HG03060 (cell line): ENCODE data around the gene DRGX.

ENCODE experiments used
- ATAC-seq: cut with Tn5 transposase; IDR thresholded peaks from one replicate; pipeline ENCODE4 v1.9.1; 2021; ENCODE audit warnings: low read depth, moderate number of reproducible peaks; ENCODE audit not compliant: unreplicated experiment

The DRGX gene

GRCh38 chr10:49408519-49409306 lies 12.8 kb upstream of the DRGX start:
- no peak for ATAC-seq

GRCh38 chr10:49407552-49408137 lies 11.8 kb upstream of the DRGX start:
- no peak for ATAC-seq

GRCh38 chr10:49407151-49407550 lies 11.3 kb upstream of the DRGX start:
- ATAC-seq: no peak

GRCh38 chr10:49404321-49404878 lies 8.5 kb upstream of the DRGX start:
- no peak for ATAC-seq

GRCh38 chr10:49403363-49403762 lies 7.5 kb upstream of the DRGX start:
- ATAC-seq: no peak

GRCh38 chr10:49400365-49400764 lies 4.5 kb upstream of the DRGX start:
- no peak for ATAC-seq

GRCh38 chr10:49398986-49399385 lies 3.1 kb upstream of the DRGX start:
- no peak for ATAC-seq

- no peak for ATAC-seq
Observed at GRCh38 chr10:49398000-49398861, 2.3 kb upstream of the DRGX start.

GRCh38 chr10:49397036-49397999 lies 1.4 kb upstream of the DRGX start:
- no peak for ATAC-seq

GRCh38 chr10:49396666-49396999 lies 744 bp upstream of the DRGX start:
- no peak for ATAC-seq

- no peak for ATAC-seq
Observed at GRCh38 chr10:49394933-49395740, 752 bp downstream of the DRGX start.

- no peak for ATAC-seq
Observed at GRCh38 chr10:49393757-49394156, 2.1 kb downstream of the DRGX start.

GRCh38 chr10:49393301-49393700 lies 2.6 kb downstream of the DRGX start:
- ATAC-seq: no peak

GRCh38 chr10:49389361-49389933 lies 6.4 kb downstream of the DRGX start:
- no peak for ATAC-seq

- no peak for ATAC-seq
Observed at GRCh38 chr10:49388161-49388560, 7.7 kb downstream of the DRGX start.

- no peak for ATAC-seq
Observed at GRCh38 chr10:49387071-49387470, 8.8 kb downstream of the DRGX start.

- ATAC-seq: no peak
Observed at GRCh38 chr10:49385939-49386922, 9.7 kb downstream of the DRGX start.
